RWPE1 (cell line): ENCODE data around the gene KLF6.

Experiments used
- CTCF ChIA-PET: fragments of 350-600 bp; sonication (Branson Sonifier 250); formaldehyde crosslinking; extraction: SDS; loops from one replicate; lab custom pipeline; 2021; lab: Yijun Ruan, JAX
- POLR2A ChIA-PET: fragments of 400-600 bp; formaldehyde crosslinking; extraction: SDS; loops from one replicate; lab custom pipeline; 2020; ENCODE audit warnings: antibody characterized with exemption; ENCODE audit not compliant: low non-redundant PET; lab: Yijun Ruan, JAX
- DNase-seq: peaks from one replicate; pipeline ENCODE4 v3.0.0; 2012; ENCODE audit warnings: low spot score
- H3K27ac ChIP-seq: fragments of 450-650 bp; 2 replicates; pipeline ENCODE4 v1.5.1; 2017
- CTCF ChIP-seq: fragments of 450-650 bp; conservative IDR thresholded peaks from 2 replicates; pipeline ENCODE4 v1.5.1; 2017; ENCODE audit warnings: low read depth, mild to moderate bottlenecking

KLF6 gene

DNA sequence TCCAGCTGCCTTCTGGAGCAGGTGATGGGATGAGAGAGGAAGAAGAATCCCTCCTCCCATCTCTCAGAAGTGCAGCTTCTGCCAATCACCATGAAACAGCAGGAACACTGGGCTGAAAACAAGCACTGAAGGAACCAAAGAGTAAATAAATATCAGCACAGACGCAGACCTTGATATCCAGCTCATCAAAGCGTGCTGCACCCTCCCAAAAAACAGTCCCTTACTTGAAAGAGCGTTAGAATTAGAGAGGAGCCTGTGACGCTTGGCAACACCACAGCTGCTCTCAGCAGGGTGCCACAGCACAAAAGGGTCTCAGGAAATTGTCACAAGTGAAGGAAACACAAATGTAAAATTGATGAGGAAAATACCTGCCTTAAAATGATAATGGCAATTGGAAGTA is 39.5 kb downstream of the KLF6 start:
- no peak for DNase-seq
- TF ChIP-seq CTCF = no peak
- ChIA-PET POLR2A (no interaction called here), CTCF (no interaction called here)
- H3K27ac ChIP-seq = no peak overlapping the region

DNA sequence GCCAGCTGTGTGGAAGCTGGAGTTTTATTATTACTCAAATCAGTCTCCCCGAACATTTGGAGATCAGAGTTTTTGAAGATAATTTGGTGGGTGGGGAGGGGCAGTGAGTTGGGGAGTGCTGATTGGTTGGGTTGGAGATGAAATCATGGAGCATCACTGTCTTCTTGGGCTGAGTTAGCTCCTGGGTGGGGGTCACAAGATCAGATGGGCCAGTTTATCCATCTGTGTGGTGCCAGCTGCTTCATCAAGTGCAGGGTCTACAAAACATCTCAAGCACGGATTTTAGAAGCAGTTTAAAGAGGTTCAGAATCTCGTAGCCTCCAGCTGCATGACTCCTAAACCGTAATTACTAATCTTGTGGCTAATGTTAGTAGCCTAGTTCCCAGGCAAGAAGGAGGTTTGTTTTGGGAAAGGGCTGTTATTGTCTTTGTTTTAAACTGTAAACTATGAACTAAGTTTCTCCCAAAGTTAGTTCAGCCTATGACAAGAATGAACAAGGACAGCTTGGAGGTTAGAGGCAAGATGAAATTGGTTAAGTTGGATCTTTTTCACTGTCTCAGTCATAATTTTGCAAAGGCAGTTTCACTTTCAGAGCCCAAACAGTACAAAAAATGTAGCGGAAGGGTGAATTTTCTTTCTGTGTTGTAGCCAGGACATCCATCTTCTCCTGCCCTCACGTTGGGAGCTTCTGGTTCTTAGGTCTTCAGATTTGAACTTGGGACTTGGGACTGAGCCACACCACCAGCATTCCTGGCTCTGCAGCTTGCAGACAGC is 43.1 kb downstream of the KLF6 start:
- POLR2A ChIA-PET = interaction anchor here (0.6 kb wide), 1 partner anchor 451 kb away, joined by 3 read pairs; no protein-coding TSS in a partner anchor
- no peak overlapping the region for H3K27ac ChIP-seq
- CTCF ChIA-PET = interaction anchor here (0.6 kb wide), 1 partner anchor 449 kb away, joined by 3 read pairs; no protein-coding TSS in a partner anchor
- DNase-seq = no peak
- TF ChIP-seq CTCF = no peak

DNA sequence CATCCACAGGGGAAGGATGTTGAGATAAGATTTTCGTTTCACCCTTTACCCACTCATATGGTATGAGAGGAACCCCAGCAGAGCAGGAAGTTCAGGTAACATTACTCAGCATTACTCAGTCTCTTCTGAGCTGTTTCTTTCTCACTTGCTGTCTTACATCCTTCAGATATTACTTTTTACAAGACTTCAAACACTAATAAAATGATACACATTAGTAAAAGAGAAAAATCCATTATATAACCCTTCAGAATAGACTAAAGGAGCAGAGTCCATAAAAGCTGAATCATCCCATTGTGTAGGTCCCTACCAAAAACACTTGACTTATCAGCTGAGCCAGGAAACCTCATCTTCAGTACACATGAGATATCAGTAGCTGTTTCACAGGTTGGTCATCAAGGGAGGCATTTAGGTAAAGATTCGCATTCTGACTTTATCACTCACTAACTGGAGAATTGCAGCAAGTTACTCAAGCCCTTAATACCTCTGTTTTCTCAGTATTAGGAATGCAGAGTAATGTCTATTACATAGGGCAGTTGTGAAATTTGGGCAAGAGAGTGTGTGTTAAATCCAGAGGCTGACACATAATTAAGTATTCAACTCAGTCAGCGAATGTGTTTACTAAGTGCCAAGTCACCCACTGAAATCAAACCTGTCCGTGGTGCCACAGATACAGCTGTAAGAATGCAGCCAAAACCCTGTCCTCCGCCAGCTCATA is 44.7 kb downstream of the KLF6 start:
- peak; percentile 71 for DNase-seq
- H3K27ac ChIP-seq = no peak overlapping the region
- no peak for TF ChIP-seq CTCF
- CTCF ChIA-PET = interaction anchor here (0.6 to 1.2 kb wide), 2 partner anchors 10 to 479 kb away, joined by 3 to 4 read pairs; no protein-coding TSS in a partner anchor
- POLR2A ChIA-PET = no interaction called here

DNA sequence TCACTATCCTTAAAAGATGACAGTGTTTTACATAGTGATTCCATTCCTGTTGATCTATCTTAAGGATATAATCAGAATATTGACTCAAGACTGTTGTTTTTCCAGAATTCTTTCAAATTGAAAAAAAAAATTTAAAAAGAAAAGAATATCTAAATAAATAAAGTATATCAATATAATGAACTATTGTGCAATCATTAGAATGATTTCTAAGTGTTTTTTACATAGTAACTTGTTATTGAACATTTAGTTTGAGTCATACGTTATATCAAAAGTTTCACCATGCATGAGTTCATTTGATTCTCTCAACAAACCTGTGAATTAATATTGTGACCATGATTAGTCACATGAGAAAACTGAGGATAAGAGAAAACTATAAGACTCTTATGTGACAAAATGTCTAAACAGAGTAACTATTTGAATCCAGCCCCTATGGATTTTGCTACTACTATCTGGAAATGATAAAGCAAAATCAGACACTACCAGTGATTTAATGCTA is 46.1 kb downstream of the KLF6 start:
- TF ChIP-seq CTCF = no peak
- no peak for DNase-seq
- ChIA-PET CTCF (no interaction called here), POLR2A (no interaction called here)
- no peak overlapping the region for H3K27ac ChIP-seq

- H3K27ac ChIP-seq = no peak overlapping the region
- ChIA-PET CTCF (interaction anchor here (0.6 kb wide), 1 partner anchor 69 kb away, joined by 3 read pairs; no protein-coding TSS in a partner anchor), POLR2A (no interaction called here)
- TF ChIP-seq CTCF = no peak
- no peak for DNase-seq
Measured at GRCh38 chr10:3737864-3738263, 47.1 kb downstream of the KLF6 start.

GRCh38 chr10:3735175-3735574 is 49.8 kb downstream of the KLF6 start:
- CTCF ChIA-PET = no interaction called here
- POLR2A ChIA-PET = no interaction called here

More at GRCh38 chr10:3735175-3735574, 49.8 kb downstream of the KLF6 start:
- no peak overlapping the region for H3K27ac ChIP-seq
- no peak for TF ChIP-seq CTCF
- no peak for DNase-seq
